Parathyroid adenoma (tissue), 2 donors: ENCODE data around the gene WNT10A.

Experiments used
- H2AFZ ChIP-seq: fragments of 300-600 bp; sonication (generic); one replicate; pipeline ENCODE4 v1.7.0; 2017; ENCODE audit warnings: antibody characterized with exemption, mild to moderate bottlenecking
- H3K27ac ChIP-seq: fragments of 300-600 bp; sonication (generic); one replicate; pipeline ENCODE4 v1.7.0; 2017
- H3K27me3 ChIP-seq: fragments of 300-600 bp; sonication (generic); one replicate; pipeline ENCODE4 v1.7.0; 2017; ENCODE audit warnings: low read length; ENCODE audit not compliant: control insufficient read depth, insufficient read depth
- H3K36me3 ChIP-seq: fragments of 300-600 bp; sonication (generic); one replicate; pipeline ENCODE4 v1.7.0; 2017; ENCODE audit warnings: low read length; ENCODE audit not compliant: control insufficient read depth, insufficient read depth
- H3K4me1 ChIP-seq: fragments of 300-600 bp; sonication (generic); one replicate; pipeline ENCODE4 v1.7.0; 2017; ENCODE audit warnings: control low read depth
- H3K4me2 ChIP-seq: fragments of 300-600 bp; sonication (generic); one replicate; pipeline ENCODE4 v1.7.0; 2017; ENCODE audit warnings: low read length
- H3K4me3 ChIP-seq: fragments of 300-600 bp; sonication (generic); one replicate; pipeline ENCODE4 v1.7.0; 2017; ENCODE audit warnings: low read depth, low read length
- H3K79me2 ChIP-seq: fragments of 300-600 bp; sonication (generic); one replicate; pipeline ENCODE4 v1.7.0; 2017; ENCODE audit warnings: control low read depth
- H3K9ac ChIP-seq: fragments of 300-600 bp; sonication (generic); one replicate; pipeline ENCODE4 v1.7.0; 2017; ENCODE audit warnings: mild to moderate bottlenecking
- H3K9me3 ChIP-seq: fragments of 300-600 bp; sonication (generic); one replicate; pipeline ENCODE4 v1.7.0; 2017; ENCODE audit warnings: low read length; ENCODE audit not compliant: control insufficient read depth
- TF ChIP-seq, protein P1 (sequence below): fragments of 300-600 bp; sonication (generic); IDR thresholded peaks from one replicate; pipeline ENCODE4 v1.7.0; 2017; ENCODE audit warnings: antibody characterized with exemption, mild to moderate bottlenecking
- donor health status: primary hyperparathyroidism.

Gene WNT10A

DNA sequence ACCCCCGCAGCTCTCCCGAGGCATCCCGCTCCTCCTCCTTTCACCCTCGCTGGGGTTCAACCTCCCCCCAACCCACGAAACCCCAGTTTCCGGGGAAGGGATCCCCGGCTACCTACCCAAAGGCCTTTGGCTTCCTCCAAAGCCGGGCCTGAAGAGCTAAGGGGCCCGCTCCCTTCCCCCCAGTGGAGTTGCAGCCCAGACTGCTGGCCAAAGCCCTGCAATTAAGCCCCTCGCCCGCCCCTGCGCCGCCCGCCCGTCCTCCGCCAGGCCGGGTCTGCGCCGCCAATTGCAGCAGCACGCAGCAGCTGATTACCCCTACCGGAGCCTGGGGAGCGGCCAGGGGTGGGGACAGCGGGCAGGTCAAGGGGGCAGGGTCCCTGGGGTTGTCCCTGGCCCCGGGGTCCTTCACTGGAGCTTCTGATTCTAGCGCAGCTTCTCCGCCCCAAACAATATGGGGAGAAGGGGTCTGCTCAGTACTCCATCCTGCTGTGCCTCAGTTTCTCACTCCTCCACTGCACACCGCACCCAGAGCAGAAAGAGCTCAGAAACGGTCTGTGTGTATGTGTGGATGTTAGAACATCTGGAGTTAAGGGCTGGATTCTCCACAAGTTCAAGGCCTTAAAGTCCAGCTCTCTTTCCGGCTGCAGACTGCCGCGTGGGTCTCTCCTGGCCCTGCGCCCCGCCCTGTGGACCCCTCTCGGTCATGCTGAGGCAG lies 16.9 kb downstream of the WNT10A start:
- H3K4me1 ChIP-seq: peaks cover 7% of the 10 kb centered on the region
- TF ChIP-seq, protein P1, sequence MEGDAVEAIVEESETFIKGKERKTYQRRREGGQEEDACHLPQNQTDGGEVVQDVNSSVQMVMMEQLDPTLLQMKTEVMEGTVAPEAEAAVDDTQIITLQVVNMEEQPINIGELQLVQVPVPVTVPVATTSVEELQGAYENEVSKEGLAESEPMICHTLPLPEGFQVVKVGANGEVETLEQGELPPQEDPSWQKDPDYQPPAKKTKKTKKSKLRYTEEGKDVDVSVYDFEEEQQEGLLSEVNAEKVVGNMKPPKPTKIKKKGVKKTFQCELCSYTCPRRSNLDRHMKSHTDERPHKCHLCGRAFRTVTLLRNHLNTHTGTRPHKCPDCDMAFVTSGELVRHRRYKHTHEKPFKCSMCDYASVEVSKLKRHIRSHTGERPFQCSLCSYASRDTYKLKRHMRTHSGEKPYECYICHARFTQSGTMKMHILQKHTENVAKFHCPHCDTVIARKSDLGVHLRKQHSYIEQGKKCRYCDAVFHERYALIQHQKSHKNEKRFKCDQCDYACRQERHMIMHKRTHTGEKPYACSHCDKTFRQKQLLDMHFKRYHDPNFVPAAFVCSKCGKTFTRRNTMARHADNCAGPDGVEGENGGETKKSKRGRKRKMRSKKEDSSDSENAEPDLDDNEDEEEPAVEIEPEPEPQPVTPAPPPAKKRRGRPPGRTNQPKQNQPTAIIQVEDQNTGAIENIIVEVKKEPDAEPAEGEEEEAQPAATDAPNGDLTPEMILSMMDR: no peak
- H3K9ac ChIP-seq: no peak overlapping the region
- no peaks in the 10 kb centered on the region for H3K9me3 ChIP-seq
- H3K4me2 ChIP-seq: no peak overlapping the region
- H3K4me3 ChIP-seq: no peak overlapping the region
- no peak overlapping the region for H3K27ac ChIP-seq
- peaks cover 8% of the 10 kb centered on the region for H3K27me3 ChIP-seq
- no peaks in the 10 kb centered on the region for H3K36me3 ChIP-seq
- H2AFZ ChIP-seq: no peak overlapping the region
- no peaks in the 10 kb centered on the region for H3K79me2 ChIP-seq

DNA sequence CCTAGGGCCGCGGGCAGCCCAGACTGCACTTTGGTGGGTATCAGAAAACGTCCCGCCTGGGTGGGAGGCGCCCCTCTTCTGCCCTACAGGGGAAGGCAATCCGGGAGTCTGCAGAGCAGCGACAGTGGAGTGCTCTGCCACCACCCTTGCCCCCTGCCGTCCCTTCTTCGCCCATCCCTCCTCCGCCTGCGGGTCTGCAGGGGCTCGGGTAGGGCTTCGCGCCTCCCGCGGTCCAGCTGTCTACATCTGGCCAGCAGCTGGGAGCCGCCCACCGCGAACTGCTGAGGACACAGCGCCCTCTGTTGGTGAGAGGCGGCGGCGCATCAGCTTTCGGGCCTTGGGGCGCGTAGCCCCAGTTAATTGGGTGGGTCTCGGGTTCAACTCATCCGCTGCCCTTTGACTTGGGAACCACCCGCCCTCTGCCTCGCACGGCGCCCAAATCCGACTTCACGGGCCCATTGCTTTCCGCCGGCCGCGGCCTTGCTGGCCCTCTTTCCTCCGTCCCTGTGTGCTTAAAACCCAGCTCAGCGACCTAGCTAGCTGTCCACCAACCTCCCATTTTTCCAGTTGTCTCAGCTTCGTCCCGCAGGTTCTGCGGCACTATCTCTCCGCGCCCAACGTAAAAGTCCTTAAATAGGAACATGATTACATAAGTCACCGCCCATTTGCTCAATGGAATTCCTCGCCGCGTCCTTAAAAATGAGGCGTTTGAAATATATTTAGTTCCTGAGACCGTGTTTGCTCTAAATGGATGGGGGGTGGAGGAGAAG lies 17.6 kb downstream of the WNT10A start:
- H3K36me3 ChIP-seq: no peaks in the 10 kb centered on the region
- no peaks in the 10 kb centered on the region for H3K79me2 ChIP-seq
- peaks cover 7% of the 10 kb centered on the region for H3K4me1 ChIP-seq
- peaks cover 8% of the 10 kb centered on the region for H3K27me3 ChIP-seq
- peak overlapping the region; percentile 8 for H2AFZ ChIP-seq
- no peak overlapping the region for H3K9ac ChIP-seq
- H3K4me2 ChIP-seq: no peak overlapping the region
- no peak overlapping the region for H3K27ac ChIP-seq
- H3K9me3 ChIP-seq: no peaks in the 10 kb centered on the region
- no peak overlapping the region for H3K4me3 ChIP-seq
- TF ChIP-seq, protein P1: peak; percentile 96

DNA sequence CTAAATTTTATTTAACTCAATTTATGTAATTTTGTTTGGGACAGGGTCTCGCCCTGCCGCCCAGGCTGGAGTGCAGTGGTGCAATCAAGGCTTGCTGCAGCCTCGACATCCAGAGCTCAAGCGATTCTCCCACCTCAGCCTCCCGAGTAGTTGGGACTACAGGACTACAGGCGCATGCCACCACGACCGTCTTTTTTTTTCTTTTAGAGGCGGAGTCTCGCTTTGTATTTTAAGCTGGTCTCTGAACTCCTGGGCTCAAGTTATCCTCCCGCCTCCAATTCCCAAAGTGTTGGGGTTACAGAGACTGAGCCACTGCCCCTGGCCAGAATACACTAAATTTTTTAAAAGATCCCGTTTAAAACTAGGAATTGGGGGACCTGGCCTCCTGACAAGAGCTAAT lies 18.5 kb downstream of the WNT10A start:
- Histone ChIP-seq H3K79me2 (no peaks in the 10 kb centered on the region), H3K36me3 (no peaks in the 10 kb centered on the region), H2AFZ (no peak overlapping the region), H3K4me2 (no peak overlapping the region), H3K4me1 (peaks cover 7% of the 10 kb centered on the region), H3K27me3 (peaks cover 8% of the 10 kb centered on the region), H3K9me3 (no peaks in the 10 kb centered on the region), H3K27ac (no peak overlapping the region), H3K9ac (no peak overlapping the region), H3K4me3 (no peak overlapping the region)
- TF ChIP-seq, protein P1: no peak

DNA sequence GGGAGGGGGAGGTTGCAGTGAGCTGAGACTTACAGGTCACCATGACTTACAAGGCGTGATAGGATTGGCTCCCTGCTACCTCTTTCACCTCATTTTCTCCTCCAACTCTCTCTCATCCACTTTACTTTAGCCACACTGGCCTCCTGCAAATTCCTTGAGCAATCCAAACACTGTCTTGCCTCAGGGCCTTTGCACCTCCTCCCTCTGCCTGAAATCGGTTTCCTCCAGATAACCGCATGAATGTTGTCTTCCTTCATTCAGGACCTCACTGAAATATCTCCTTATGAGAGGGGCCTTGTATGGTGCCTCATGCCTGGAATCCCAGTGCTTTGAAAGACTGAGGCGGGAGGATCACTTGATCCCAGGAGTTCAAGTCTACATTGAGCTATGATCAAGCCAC lies 21.8 kb downstream of the WNT10A start:
- Histone ChIP-seq H3K79me2 (no peaks in the 10 kb centered on the region), H2AFZ (no peak overlapping the region), H3K27me3 (peaks cover 3% of the 10 kb centered on the region), H3K36me3 (no peaks in the 10 kb centered on the region), H3K4me3 (no peak overlapping the region), H3K4me1 (peaks cover 7% of the 10 kb centered on the region), H3K9ac (no peak overlapping the region), H3K4me2 (no peak overlapping the region), H3K27ac (no peak overlapping the region), H3K9me3 (no peaks in the 10 kb centered on the region)
- TF ChIP-seq, protein P1: no peak
